GM18861 (cell line): Measurements from ENCODE around the gene RPL13A.
"Not testable (repeated sequence)": the region's sequence is repeated elsewhere in the genome, so short reads cannot be mapped to it uniquely, and the experiment has no call there.

Experiments
- ATAC-seq: cut with Tn5 transposase; IDR thresholded peaks from one replicate; pipeline ENCODE4 v1.9.1; 2021; ENCODE audit not compliant: unreplicated experiment

The RPL13A gene

GRCh38 chr19:49455773-49456172, 31.6 kb upstream of the RPL13A start:
- ATAC-seq = no peak

GRCh38 chr19:49456326-49456725, 31.1 kb upstream of the RPL13A start:
- no peak for ATAC-seq

GRCh38 chr19:49458567-49458903, 28.9 kb upstream of the RPL13A start:
- no peak for ATAC-seq

- no peak for ATAC-seq
These were observed 28.0 kb upstream of the RPL13A start for GRCh38 chr19:49459388-49459787.

DNA sequence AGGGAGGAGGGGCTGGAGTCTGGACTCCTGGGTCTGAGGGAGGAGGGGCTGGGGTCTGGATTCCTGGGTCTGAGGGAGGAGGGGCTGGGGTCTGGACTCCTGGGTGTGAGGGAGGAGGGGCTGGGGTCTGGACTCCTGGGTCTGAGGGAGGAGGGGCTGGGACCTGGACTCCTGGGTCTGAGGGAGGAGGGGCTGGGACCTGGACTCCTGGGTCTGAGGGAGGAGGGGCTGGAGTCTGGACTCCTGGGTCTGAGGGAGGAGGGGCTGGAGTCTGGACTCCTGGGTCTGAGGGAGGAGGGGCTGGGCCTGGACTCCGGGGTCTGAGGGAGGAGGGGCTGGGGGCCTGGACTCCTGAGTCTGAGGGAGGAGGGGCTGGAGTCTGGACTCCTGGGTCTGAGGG, 26.3 kb upstream of the RPL13A start:
- not testable (repeated sequence) for ATAC-seq

GRCh38 chr19:49461656-49462055, 25.8 kb upstream of the RPL13A start:
- ATAC-seq = no peak

- ATAC-seq = no peak
These were observed 24.9 kb upstream of the RPL13A start for GRCh38 chr19:49462492-49462891.

- no peak for ATAC-seq
These were observed 23.3 kb upstream of the RPL13A start for GRCh38 chr19:49463960-49464740.

GRCh38 chr19:49465371-49465770, 22.0 kb upstream of the RPL13A start:
- ATAC-seq = no peak

- ATAC-seq = no peak
These were observed 19.2 kb upstream of the RPL13A start for GRCh38 chr19:49468199-49468598.

DNA sequence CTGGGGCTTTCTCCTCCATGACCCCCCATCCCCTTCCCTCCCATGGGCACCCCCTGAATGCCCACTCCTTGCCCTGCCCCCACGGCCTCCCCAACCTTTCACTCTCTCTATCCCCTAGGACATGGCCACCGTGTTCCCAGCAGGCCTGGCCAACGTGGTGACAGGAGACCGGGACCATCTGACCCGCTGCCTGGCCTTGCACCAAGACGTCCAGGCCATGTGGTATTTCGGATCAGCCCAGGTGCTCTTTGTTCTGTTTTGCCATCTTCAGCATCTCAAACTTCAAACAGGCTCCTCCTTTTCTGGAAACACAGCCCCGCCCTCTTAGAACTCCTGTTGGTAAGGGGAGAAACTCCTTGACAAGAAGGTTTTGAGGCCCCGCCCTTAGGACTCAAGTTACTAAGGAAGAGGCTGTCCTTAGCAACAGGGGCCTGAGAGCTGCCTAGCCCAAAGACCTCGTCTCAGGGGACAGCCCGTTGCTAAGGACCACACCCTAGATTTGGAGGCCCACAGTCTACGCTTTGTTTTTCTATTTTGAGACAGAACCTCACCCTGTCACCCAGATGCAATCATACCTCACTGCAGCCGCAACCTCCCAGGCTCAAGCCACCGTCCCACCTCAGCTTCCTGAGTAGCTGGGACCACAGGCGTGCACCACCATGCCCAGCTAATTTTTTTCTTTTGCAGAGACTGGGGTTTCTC, 18.5 kb upstream of the RPL13A start:
- peak; percentile 37 for ATAC-seq

DNA sequence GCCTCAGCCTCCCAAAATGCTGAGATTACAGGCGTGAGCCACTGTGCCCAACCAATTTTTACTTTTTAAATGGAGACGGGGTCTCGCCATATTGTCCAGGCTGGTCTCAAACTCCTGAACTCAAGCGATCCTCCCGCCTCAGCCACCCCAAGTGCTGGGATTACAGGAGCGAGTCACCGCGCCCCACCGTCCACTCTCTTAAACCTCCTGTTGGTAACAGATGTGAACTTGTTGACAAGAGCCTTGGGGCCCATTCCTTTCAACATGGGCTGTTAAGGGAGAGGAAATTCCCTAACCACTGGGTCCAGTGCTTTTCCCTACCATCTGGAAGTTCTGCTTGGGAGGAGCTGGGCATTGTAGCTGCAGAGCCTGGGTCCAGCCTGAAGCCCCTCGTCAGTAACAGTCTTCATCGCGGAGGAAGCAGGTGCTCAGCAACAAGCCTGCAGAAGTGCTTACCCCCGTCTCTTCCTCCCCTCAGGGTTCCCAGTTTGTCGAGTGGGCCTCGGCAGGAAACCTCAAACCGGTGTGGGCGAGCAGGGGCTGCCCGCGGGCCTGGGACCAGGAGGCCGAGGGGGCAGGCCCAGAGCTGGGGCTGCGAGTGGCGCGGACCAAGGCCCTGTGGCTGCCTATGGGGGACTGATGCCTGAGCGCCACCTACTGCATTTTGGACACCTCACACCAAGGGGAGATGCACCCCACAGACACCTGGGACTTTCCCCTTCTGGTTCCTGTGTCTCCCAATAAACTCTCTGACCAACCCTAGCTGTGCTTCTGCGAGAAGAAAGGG, 17.4 kb upstream of the RPL13A start:
- ATAC-seq = peak; percentile 40

- no peak for ATAC-seq
These were observed 16.8 kb upstream of the RPL13A start for GRCh38 chr19:49470615-49470978.

GRCh38 chr19:49472936-49473335, 14.5 kb upstream of the RPL13A start:
- ATAC-seq = no peak

GRCh38 chr19:49473501-49473867, 13.9 kb upstream of the RPL13A start:
- not testable (repeated sequence) for ATAC-seq

DNA sequence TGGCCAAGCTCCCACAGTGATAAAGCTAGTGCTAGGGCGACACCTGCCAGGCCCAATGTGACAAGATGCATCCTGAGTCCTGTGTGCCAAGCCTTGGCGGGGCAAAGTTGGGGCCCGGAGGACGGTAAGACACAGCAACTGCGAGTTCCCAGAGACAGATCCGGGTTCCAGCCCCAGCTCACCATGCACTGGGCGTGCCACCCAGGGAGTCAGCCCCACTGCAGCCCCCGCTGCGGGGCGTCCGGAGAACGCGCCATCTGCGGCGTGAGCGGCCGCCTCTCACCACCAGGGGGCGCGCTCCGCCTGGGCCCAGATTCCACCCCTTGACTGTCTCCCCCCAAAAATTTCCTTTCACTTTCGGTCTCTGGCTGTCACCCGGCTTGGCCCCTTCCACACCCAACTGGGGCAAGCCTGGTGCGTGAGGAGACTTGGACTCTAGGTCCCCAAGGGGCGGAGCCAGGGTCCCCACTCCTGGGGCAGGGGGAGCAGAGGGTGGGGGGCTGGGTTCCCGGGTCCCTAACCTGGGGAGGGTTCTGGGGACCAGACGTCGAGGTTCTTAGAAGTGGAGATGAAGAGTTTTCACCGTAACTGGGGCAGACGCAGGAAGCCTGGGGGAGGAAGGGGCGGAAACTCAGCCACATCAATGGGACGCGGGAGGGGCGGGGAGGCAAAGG, 13.4 kb upstream of the RPL13A start, which contains the start of gene FLT3LG:
Gene FLT3LG, plus strand, starts transcription at position 348 of the 674 bp plus-strand sequence. CDS start 425 bp downstream, outside the sequence.
- ATAC-seq = peak; percentile 40

DNA sequence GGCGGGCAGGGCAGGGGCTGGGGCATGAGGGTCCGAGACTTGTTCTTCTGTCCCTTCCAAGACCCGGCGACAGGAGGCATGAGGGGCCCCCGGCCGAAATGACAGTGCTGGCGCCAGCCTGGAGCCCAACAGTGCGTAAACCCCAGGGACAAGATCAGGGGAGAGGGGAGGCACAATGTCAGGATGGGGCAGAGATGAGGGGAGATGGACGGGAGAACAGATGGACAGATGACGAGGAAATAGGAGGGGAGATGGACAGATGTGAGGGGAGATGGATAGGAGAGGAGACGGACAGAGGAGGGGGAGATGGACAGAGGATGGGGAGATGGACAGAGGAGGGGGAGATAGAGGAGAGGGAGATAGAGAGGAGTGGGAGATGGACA, 12.9 kb upstream of the RPL13A start:
- no peak for ATAC-seq

- ATAC-seq = no peak
These were observed 12.1 kb upstream of the RPL13A start for GRCh38 chr19:49475191-49475917.

GRCh38 chr19:49475995-49476880, 11.2 kb upstream of the RPL13A start:
- ATAC-seq = no peak
